GM21360 (cell line): Measurements from ENCODE around the gene PADI6.
"Not testable (repeated sequence)": the region's sequence is repeated elsewhere in the genome, so short reads cannot be mapped to it uniquely, and the experiment has no call there.

Source experiments
- ATAC-seq: cut with Tn5 transposase; IDR thresholded peaks from one replicate; pipeline ENCODE4 v1.9.1; 2021; ENCODE audit warnings: mild to moderate bottlenecking, moderate library complexity; ENCODE audit not compliant: unreplicated experiment

The PADI6 gene

DNA sequence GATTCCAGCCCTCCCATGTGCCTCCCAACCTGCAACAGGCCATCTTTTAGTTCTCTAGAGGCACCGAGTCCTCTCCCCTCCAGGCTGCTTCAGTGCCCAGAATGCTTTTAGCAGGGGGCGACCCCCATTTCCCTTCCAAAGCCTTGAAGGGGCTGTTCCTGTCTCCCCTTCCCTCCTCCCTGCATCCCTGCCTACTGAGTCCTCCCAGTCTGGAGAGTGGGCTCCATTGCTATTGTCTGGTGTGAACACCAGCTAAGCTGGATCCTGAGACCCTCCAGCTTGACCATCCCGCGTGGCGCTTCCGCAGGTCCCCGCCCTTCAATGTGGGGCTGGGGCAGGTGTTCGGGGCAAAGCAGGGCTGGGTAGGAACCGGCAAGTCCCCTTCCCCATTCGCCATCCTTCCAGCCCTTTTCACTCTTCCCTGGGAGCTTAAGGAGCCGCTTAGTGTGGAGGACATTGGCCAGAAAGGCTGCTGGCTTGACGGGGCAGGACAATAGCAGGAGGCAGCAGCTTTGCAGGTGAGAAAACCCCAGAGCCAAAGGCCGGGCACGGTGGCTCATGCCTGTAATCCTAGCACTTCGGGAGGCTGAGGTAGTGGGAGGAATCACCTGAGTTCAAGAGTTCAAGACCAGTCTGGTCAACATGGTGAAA, 32.2 kb downstream of the PADI6 start:
- no peak for ATAC-seq

- ATAC-seq, result no peak
Measured at GRCh38 chr1:17404820-17405219, 32.8 kb downstream of the PADI6 start.

DNA sequence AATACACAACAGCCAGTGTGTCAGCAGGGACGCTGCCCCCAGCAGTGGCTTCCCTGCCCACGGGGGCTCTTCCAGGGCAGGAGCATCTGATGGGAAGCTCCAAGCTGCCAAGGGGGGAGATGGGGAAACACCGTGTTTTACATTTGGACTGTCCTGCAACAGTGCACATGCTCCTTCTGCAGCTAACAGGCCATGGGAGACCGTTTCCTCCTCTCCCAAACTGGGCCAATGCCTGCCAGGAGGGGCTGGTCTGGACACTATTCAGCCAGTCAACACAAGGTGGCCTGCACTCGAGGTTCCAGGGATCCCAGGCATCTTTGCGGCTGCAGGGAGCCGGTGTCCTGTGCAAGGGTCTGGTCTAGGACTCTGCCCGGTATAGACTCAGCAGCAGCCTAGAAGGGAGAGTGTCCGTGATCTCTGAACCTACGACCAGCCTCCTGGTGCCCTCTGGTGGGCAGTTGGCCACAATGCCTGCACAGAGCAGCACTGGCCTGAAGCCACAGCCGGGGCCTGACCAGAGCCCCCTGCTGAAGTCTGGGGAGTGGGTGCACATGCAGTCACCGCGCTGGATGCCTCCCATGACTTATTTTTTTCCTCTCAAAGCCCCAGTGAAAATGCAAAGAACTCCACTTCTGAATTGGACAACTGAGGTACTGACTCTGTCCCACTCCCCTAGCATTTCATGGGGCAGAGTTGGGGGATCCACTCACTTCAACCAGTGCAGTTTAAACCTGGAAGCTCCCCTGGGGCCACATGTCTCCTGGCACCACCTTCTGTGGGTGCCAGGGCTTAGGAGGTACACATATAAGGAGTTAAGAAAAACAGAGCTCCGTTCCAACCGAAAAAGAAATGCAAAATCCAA, 34.1 kb downstream of the PADI6 start:
- no peak for ATAC-seq

DNA sequence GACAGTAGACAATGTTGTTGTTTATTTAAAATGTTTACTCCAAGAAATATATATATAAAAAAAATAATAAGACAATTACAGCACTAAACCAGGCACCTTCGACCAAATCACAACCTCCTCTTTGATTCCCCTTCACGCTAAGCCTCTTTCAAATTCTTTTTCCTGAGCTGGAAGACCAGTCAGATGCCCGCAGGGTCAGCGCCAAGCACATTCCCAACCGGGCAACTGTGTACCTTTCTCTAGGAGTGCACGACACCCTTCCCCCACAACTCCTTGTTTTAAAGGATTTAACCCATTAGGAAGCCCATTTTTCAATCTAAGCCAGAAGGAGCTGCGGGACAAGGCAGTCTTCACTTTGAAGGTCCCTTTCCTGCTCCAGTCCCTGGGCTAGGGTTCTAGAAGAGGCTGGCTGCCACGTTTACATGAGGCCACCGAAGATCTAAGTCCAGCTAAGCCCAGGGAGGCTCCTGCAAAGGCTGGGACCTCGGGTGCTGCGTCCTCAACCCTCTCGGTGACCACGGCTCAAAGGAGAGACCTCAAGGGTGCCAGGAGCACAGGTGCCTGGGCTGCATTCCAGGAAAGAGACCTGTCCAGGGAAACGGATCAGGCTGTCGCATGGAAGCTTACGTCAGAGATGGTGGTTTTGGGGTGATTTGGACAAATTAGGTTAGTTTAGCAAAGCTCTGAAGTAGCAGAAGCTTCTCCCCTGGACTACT, 34.9 kb downstream of the PADI6 start:
- not testable (repeated sequence) for ATAC-seq

- ATAC-seq, result not testable (repeated sequence)
Measured at GRCh38 chr1:17407786-17408514, 36.0 kb downstream of the PADI6 start.

DNA sequence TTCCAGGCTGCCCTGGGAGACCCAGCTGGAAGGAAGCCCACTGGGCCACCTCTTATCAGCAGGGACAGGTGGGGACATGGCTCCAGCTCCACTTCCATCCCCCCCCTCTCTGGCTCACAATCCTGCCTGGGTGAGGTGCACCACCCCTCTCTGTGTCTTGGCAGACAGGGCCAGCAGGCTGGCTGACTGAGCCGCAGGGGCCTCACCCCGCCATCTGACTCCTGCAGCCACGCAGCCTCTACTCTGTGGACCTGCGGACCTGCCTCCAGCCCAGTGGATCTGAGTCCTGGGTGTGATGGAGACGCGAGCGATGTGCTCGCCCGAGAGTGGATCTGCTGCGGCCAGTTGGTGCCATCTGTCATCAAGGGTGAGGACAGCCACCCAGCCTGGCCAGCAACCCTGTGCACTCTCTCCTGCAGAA, 37.4 kb downstream of the PADI6 start:
- no peak for ATAC-seq

DNA sequence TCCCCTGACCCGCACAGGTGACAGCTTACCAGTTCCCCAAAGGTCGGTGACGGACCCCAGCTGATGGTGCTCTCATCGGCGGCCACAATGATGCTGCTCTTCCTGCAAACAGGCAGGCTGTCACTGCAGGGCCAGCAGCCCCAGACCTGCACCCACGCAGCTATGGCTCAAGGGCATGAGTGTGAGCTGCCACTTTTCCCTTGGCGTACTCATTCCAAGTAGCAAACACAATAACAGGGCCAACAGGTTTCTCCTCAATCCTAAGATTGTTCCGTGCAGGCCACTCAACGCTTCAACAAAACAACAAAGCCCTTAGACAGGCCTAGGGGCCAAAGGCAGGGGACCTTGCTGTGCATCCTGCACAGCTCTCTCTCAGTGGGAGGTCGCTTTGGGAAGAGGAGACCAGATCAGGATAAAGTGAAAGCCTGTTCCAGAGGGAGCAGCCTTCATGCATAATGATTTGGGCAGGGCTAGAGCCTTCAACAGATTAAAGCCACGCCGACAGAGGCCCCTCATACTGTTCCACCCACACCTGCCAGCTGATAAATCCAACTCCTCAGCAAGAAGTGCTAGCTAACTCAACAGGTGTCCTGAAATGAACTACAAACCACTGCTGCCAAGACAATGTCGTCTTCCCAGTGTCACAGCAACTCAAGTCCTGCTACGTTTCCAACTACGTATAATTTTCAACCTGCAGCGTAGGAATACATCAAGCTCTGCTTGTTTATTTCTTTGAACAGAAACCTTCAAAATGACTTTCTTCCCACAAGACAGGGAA, 40.3 kb downstream of the PADI6 start:
- ATAC-seq, result no peak

GRCh38 chr1:17414022-17414421, 42.0 kb downstream of the PADI6 start:
- no peak for ATAC-seq

GRCh38 chr1:17416389-17416788, 44.4 kb downstream of the PADI6 start:
- ATAC-seq, result no peak

- no peak for ATAC-seq
Measured at GRCh38 chr1:17419626-17420328, 47.8 kb downstream of the PADI6 start.

DNA sequence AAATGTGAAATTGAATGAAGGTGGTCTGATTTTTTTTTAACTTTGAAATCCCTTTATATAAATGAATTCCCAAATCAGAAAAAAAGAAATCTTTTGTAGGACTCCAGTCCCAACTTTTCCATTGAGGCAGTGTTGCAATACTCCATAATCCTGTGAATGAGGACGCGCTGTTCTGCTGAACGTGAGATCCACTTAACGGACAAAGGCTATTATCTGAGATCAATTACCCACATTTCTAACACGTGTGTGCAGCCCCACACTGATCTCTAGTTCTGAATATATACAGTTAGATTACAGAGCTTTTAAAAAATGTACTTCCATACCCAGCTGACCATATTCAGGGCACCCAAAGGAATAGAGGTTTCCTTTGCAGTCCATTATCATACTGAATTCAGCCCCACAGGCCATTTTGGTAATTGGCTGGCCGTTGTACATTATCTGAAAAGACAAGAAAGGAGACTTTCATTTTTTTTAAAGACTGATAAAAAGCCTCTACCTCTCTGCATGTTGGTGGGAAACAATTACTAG, 48.5 kb downstream of the PADI6 start:
- ATAC-seq, result no peak

- ATAC-seq, result no peak
Measured at GRCh38 chr1:17422461-17422860, 50.5 kb downstream of the PADI6 start.

DNA sequence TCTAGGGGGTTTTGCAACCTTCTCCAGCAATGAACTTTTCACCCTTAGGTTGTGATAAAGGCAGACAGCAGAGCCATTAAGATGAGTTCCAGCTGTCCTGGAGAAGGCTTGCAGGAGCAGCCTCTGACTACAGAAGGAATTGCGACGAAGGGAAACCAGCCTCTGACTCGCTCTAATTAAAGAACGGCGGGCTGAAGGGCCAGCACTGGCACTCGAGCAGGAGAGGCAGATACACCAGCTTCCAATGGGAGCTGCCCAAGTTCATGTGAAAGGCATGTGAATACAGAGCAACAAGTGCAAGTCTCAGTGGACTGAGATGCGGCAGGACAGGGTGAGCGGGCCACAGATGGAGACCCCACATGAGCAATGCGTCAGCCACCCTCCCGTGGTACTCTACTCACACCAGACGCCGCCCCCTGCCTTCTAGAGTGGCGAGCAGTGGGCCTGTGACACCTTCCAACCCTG, 51.8 kb downstream of the PADI6 start:
- ATAC-seq, result no peak

GRCh38 chr1:17425806-17426600, 54.0 kb downstream of the PADI6 start:
- ATAC-seq, result no peak

DNA sequence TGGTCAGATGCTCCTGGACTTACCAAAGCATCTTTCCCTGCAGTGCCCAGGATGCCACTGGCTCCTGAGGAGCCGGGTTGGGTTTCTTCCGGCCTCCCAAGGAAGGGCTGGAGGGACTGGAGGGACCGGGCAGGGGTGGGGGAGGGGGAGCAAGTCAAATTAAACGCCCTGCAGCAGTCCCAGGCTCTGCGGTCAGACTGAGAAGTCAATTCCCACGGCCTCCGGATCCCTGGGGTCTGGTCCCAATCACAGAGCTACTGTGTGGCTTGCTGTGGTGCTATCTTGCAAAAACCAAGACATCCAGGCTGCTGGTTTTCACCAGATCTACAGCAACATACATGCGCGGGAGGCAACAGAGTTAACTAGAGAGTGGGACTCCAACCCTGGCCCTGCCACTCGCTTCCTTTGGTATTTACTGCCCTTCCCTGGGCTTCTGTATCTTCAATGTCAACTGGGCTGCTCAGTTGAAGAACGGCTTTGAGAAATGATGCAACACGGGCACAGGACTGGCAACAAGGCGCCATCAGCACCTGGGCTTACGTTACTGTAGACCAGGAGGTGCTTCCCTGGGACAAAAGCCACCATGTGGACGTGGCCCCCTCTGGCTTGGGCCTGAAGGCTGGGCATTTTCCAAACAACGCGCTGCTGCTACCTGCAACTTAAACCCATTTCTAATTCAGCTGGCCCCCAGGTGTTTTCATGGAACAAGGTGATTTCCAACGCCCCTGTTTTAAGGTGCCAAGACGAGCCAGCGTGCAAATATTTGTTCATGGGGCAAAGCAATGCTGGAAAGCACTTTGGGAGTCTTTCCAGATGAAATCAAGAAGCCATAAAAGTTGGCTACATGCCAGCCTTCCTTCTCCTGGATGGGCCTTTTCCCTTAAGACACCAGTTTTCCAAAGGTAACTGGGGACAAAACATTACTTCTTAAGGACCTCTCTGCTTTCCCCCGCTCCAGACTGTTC, 56.0 kb downstream of the PADI6 start:
- no peak for ATAC-seq

- no peak for ATAC-seq
Measured at GRCh38 chr1:17429183-17429582, 57.2 kb downstream of the PADI6 start.

DNA sequence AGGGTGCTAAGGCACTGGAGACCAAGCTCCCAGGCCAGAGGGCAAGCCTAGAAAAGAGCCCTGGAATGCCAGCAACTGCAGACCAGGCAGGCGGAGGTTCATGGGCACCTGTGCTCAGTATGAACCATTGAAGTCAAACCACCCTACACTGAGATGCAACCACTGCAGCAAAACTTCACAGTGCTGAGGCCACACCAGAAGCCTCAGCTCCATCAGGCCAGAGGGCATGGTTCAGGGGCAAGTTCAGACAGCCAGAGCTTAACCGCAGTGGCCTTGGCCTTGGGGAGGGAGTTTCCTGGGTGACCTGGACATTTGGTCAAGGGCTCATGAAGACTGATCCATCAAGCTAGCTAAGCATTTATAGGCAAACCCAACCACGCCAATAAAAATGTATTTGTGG, 60.4 kb downstream of the PADI6 start:
- ATAC-seq, result no peak
